GM23248 (cell line): Measurements from ENCODE around the gene SLAIN2. TPM values are rescaled to one million over a fixed set of nuclear protein-coding genes. Genes with fewer than 3 reads are reported as not detected.
A peak's percentile ranks its signal among the peaks of the same experiment; 100 is the strongest.

Experiments
- DNase-seq: peaks from one replicate; pipeline ENCODE4 v3.0.0-alpha.2; 2015
- H2AFZ ChIP-seq: fragments of 200-600 bp; sonication (generic); 2 replicates; pipeline ENCODE4 v1.6.1; 2016; ENCODE audit warnings: antibody characterized with exemption
- H3F3A ChIP-seq: fragments of 200-600 bp; sonication (generic); 2 replicates; pipeline ENCODE4 v1.6.1; 2016; ENCODE audit warnings: mild to moderate bottlenecking, antibody characterized with exemption, mixed run types; ENCODE audit not compliant: insufficient read depth
- H3K27ac ChIP-seq: fragments of 200-600 bp; sonication (generic); 2 replicates; pipeline ENCODE4 v1.5.1; 2016; ENCODE audit warnings: mild to moderate bottlenecking
- H3K27me3 ChIP-seq: fragments of 200-600 bp; sonication (generic); replicated peaks from 2 replicates; pipeline ENCODE4 v1.6.1; 2016; ENCODE audit warnings: mild to moderate bottlenecking; ENCODE audit not compliant: insufficient read depth
- H3K36me3 ChIP-seq: fragments of 200-600 bp; sonication (generic); 2 replicates; pipeline ENCODE4 v1.6.1; 2016; ENCODE audit warnings: low read depth, mild to moderate bottlenecking
- H3K4me1 ChIP-seq: fragments of 200-600 bp; sonication (generic); 2 replicates; pipeline ENCODE4 v1.6.1; 2016; ENCODE audit warnings: mild to moderate bottlenecking; ENCODE audit not compliant: insufficient read depth
- H3K4me2 ChIP-seq: fragments of 200-600 bp; sonication (generic); one replicate; pipeline ENCODE4 v1.6.1; 2016; ENCODE audit warnings: mild to moderate bottlenecking; ENCODE audit not compliant: unreplicated experiment
- H3K4me3 ChIP-seq: fragments of 200-600 bp; sonication (generic); 2 replicates; pipeline ENCODE4 v1.5.1; 2016; ENCODE audit warnings: mild to moderate bottlenecking
- H3K79me2 ChIP-seq: fragments of 200-600 bp; sonication (generic); 2 replicates; pipeline ENCODE4 v1.6.1; 2016; ENCODE audit warnings: mild to moderate bottlenecking; ENCODE audit not compliant: insufficient read depth
- H3K9ac ChIP-seq: fragments of 200-600 bp; sonication (generic); 2 replicates; pipeline ENCODE4 v1.6.1; 2016; ENCODE audit warnings: mild to moderate bottlenecking
- H3K9me2 ChIP-seq: fragments of 200-600 bp; sonication (generic); 2 replicates; pipeline ENCODE4 v1.6.1; 2016; ENCODE audit warnings: mixed run types, mild to moderate bottlenecking, moderate library complexity; ENCODE audit not compliant: insufficient read depth
- H3K9me3 ChIP-seq: fragments of 200-600 bp; sonication (generic); one replicate; pipeline ENCODE4 v1.6.1; 2017; ENCODE audit warnings: low read depth
- H4K20me1 ChIP-seq: fragments of 200-600 bp; sonication (generic); 2 replicates; pipeline ENCODE4 v1.6.0; 2016; ENCODE audit not compliant: insufficient read depth
- EZH2 ChIP-seq: fragments of 200-600 bp; sonication (generic); IDR thresholded peaks from 2 replicates; pipeline ENCODE4 v1.6.1; 2018; ENCODE audit warnings: antibody characterized with exemption, mild to moderate bottlenecking; ENCODE audit not compliant: insufficient read depth, poor library complexity, severe bottlenecking
- EZH2phosphoT487 ChIP-seq: fragments of 200-600 bp; sonication (generic); IDR thresholded peaks from 2 replicates; pipeline ENCODE4 v1.6.1; 2018; ENCODE audit warnings: antibody characterized with exemption, moderate library complexity, mild to moderate bottlenecking, low read depth; ENCODE audit not compliant: insufficient read depth
- WGBS, 2 experiments: methylation state at CpG; one replicate each; pipeline ENCODE4 v1.1.6; 2015 to 2017; ENCODE audit warnings: low lambda C conversion rate in 2 of 2, low coverage in 1 of 2; ENCODE audit errors: missing lambda C conversion rate in 2 of 2; 5-methylcytosine and 5-hydroxymethylcytosine counted together
- in situ Hi-C: fragments of 300-500 bp; cut with MboI; formaldehyde crosslinking; loops from 2 replicates; pipeline ENCODE4 v1.15.0; 2020
- polyA plus RNA-seq: library from polyadenylated mRNA; unstranded; fragments of >200 nt; fragmentation: Nextera tagmentation; extraction: Ambion mirVana; gene quantifications from 2 replicates; pipeline ENCODE4 v1.2.1, GENCODE V29; 2016
- total RNA-seq: library from RNA; depleted of rRNA; stranded (reverse); fragments of >200 nt; shearing (Covaris generic); gene quantifications from 2 replicates; pipeline ENCODE4 v1.2.3, GENCODE V29; 2014

SLAIN2 gene
- total and polyA plus RNA-seq, 2 experiments from 2014 or later = 41.9 to 60.4 TPM

DNA sequence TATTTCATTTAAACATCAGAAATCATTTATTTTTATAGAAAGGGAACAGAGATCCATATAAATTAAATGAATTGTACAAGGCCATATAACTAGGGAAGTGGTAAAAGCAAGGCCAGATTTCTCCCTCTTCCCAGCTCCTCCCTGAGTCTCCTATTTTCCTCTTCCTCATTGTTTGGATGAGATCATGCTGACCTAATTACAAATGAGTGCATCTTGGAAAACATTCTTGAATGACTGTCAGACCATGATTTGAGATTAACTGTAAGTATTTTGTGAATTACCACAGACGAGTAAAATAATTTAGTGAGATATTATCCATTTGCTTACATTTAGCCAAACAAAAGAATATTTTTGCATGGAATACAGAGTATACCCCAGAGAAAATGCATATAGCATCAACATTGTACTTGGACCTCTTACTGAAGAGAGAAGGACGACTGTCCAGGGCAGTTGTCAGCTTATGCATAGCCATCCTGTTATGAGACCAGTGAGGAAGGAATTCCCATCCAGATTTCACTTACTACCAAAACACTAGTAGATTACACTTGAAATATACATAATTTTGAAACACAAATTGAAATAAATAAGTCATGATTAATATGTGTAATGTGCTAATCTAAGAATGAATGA, 47.3 kb downstream of the SLAIN2 start:
- H3K4me3 ChIP-seq = no peak overlapping the region
- 28 to 36% methylated on average over 2 of the region's 2 CpGs for WGBS, 2 experiments
- in situ Hi-C loops = no loop called here
- H3K4me2 ChIP-seq = peak overlapping the region; percentile 19
- H3K27me3 ChIP-seq = no peaks in the 10 kb centered on the region
- peaks cover 61% of the 10 kb centered on the region for H3K79me2 ChIP-seq
- H3K9me2 ChIP-seq = no peaks in the 10 kb centered on the region
- TF ChIP-seq EZH2 (no peak), EZH2phosphoT487 (no peak)
- peaks cover 27% of the 10 kb centered on the region; the same call in 1 of the 2 replicates for H3K36me3 ChIP-seq
- peak; percentile 82 for DNase-seq
- peaks cover 13% of the 10 kb centered on the region for H3K4me1 ChIP-seq
- peak overlapping the region; percentile 2; the same call in 1 of the 2 replicates for H2AFZ ChIP-seq
- peak overlapping the region; percentile 12; the same call in 1 of the 2 replicates for H3K9ac ChIP-seq
- no peaks in the 10 kb centered on the region for H4K20me1 ChIP-seq
- peaks cover 14% of the 10 kb centered on the region; the same call in 1 of the 2 replicates for H3F3A ChIP-seq
- no peaks in the 10 kb centered on the region for H3K9me3 ChIP-seq
- H3K27ac ChIP-seq = peak overlapping the region; percentile 60

DNA sequence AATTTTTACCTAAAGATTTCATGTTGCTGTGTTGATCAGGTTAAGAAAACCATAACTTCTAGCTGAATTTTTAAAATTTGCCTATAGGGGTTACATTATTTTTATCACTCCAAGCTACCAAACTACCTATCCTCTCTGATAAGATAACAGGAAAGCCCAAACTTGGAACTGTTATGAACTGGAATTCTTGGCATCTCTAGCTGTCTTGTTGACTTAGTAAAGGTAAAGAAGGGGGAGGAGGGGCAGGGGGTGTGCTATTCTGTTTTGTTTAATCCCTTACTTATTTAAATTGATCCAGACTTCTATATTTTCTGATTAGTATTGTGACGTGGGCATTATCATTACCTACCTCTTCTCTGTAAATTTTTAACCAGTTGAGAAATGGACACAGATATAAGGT, 54.7 kb downstream of the SLAIN2 start:
- Histone ChIP-seq H3F3A (no peaks in the 10 kb centered on the region), H3K27ac (no peak overlapping the region), H2AFZ (no peak overlapping the region), H3K27me3 (no peaks in the 10 kb centered on the region), H4K20me1 (peaks cover 3% of the 10 kb centered on the region; the same call in 1 of the 2 replicates), H3K9ac (no peak overlapping the region), H3K4me2 (no peak overlapping the region), H3K4me1 (no peaks in the 10 kb centered on the region), H3K79me2 (peaks cover 53% of the 10 kb centered on the region), H3K36me3 (peaks cover 18% of the 10 kb centered on the region), H3K4me3 (no peak overlapping the region), H3K9me2 (no peaks in the 10 kb centered on the region), H3K9me3 (no peaks in the 10 kb centered on the region)
- DNase-seq = no peak
- 96 to 100% methylated on average over 1 of the region's 1 CpG for WGBS, 2 experiments
- TF ChIP-seq EZH2 (no peak), EZH2phosphoT487 (no peak)
- in situ Hi-C loops = no loop called here

DNA sequence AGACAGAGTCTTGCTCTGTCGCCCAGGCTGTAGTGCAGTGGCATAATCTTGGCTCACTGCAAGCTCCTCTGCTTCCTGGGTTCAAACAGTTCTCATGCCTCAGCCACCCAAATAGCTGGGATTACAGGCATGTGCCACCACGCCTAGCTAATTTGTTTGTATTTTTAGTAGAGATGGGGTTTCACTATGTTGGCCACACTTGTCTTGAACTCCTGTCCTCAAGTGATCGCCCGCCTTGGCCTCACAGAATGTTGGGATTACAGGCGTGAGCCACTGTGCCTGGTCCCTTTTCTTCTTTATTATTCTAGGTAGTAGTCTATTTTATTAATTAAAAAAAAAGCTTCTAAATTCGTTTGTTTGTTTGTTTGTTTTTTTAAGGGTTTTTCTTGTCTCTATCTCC, 59.1 kb downstream of the SLAIN2 start:
- no peaks in the 10 kb centered on the region for H3K9me3 ChIP-seq
- TF ChIP-seq EZH2phosphoT487 (no peak), EZH2 (no peak)
- H3K9ac ChIP-seq = no peak overlapping the region
- no peaks in the 10 kb centered on the region for H3K27me3 ChIP-seq
- no peak overlapping the region for H3K4me3 ChIP-seq
- in situ Hi-C loops = no loop called here
- peaks cover 7% of the 10 kb centered on the region; the same call in 1 of the 2 replicates for H4K20me1 ChIP-seq
- H3F3A ChIP-seq = no peaks in the 10 kb centered on the region
- no peaks in the 10 kb centered on the region for H3K4me1 ChIP-seq
- H3K79me2 ChIP-seq = peaks cover 74% of the 10 kb centered on the region
- H3K27ac ChIP-seq = no peak overlapping the region
- H3K36me3 ChIP-seq = peaks cover 9% of the 10 kb centered on the region
- no peak for DNase-seq
- 95 to 97% methylated on average over 6 of the region's 6 CpGs for WGBS, 2 experiments
- H3K9me2 ChIP-seq = no peaks in the 10 kb centered on the region
- no peak overlapping the region for H3K4me2 ChIP-seq
- no peak overlapping the region for H2AFZ ChIP-seq

DNA sequence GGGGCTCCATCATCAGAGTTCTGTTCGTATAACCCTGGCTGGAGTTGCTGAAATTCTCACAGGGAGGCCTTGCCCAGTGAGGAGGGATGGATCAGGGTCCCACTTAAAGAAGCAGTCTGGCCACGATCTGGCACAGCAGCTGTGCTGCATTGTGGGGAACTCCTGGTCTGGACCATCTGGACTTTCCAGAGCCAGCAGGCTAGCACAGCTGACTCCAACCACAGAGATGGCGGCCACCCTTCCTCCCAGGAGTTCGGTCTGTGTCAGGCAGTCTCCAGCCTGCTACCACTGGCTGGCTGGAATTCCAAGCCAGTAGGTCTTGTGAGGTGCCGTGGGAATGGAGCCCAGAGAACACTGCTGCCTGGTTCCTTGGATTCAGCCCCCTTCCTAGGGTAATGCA, 62.0 kb downstream of the SLAIN2 start:
- Histone ChIP-seq H3K4me2 (no peak overlapping the region), H4K20me1 (peaks cover 7% of the 10 kb centered on the region; the same call in 1 of the 2 replicates), H3K36me3 (no peaks in the 10 kb centered on the region), H3K9me2 (no peaks in the 10 kb centered on the region), H3K4me1 (no peaks in the 10 kb centered on the region), H3K4me3 (no peak overlapping the region), H3K9ac (no peak overlapping the region), H3K27me3 (no peaks in the 10 kb centered on the region), H2AFZ (no peak overlapping the region), H3F3A (no peaks in the 10 kb centered on the region), H3K27ac (no peak overlapping the region), H3K9me3 (no peaks in the 10 kb centered on the region), H3K79me2 (peaks cover 78% of the 10 kb centered on the region)
- 97 to 98% methylated on average over 5 of the region's 5 CpGs for WGBS, 2 experiments
- in situ Hi-C loops = no loop called here
- DNase-seq = no peak
- no peak for TF ChIP-seq EZH2
